ENCODE data around the gene THOC3. TPM values are rescaled to one million over a fixed set of nuclear protein-coding genes. Genes with fewer than 3 reads are reported as not detected.
"Not testable (repeated sequence)": the region's sequence is repeated elsewhere in the genome, so short reads cannot be mapped to it uniquely, and the experiment has no call there.

THOC3 gene
- total RNA-seq, 4 donors from 2014 or later, result 53.6 to 70.2 (median 64.7) TPM

- no peak for DNase-seq
- intact Hi-C loops (cut with DNase I), result no loop called here
- no peak overlapping the region for H3K4me3 ChIP-seq (replicated peaks in 1 of 3)
- H3K36me3 ChIP-seq, result no peaks in the 10 kb centered on the region
- no peaks in the 10 kb centered on the region for H3K9me3 ChIP-seq
- H3K27ac ChIP-seq, result no peak overlapping the region
- 92 to 96% methylated on average over 3 of the region's 3 CpGs for WGBS, 2 donors
- TF ChIP-seq POLR2A (IDR thresholded peaks at IDR 0.05) (no peak), CTCF (IDR thresholded peaks at IDR 0.05) (no peak)
- no peaks in the 10 kb centered on the region for H3K27me3 ChIP-seq
- no peaks in the 10 kb centered on the region for H3K4me1 ChIP-seq
Measured at GRCh38 chr5:175922192-175922885, 45.8 kb downstream of the THOC3 start.

GRCh38 chr5:175921061-175921730, 46.9 kb downstream of the THOC3 start:
- DNase-seq, result no peak
- 93 to 94% methylated on average over 9 of the region's 9 CpGs for WGBS, 2 donors
- intact Hi-C loops (cut with DNase I), result no loop called here

DNA sequence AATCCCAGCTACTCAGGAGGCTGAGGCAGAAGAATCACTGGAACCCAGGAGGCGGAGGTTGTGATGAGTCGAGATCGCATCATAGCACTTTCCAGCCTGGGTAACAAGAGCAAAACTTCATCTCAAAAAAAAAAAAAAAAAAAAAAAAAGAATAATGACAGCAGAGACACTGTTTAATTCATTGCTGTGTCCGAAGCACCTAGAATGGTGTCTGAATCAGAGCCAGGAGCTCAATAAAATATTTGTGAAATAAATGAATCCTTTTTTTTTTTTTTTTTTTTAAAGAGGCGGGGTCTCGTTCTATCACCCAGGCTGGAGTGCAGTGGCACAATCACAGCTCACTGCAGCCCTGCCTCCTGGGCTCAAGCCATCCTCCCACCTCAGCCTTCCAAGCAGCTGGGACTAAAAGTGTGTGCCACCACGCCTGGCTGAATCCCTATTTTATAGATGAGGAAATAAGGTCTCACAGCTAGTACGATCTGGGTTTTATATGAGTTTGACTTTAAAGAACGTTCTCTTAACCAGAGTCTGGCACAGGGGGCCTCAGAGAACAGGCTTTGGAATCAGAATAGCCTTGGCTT, 47.8 kb downstream of the THOC3 start:
- TF ChIP-seq CTCF (IDR thresholded peaks at IDR 0.05), result no peak
- no peak for TF ChIP-seq POLR2A (IDR thresholded peaks at IDR 0.05)
- WGBS, 2 donors, result 87 to 93% methylated on average over 9 of the region's 9 CpGs
- intact Hi-C loops (cut with DNase I), result no loop called here
- Histone ChIP-seq H3K9me3 (no peaks in the 10 kb centered on the region), H3K27me3 (no peaks in the 10 kb centered on the region), H3K36me3 (no peaks in the 10 kb centered on the region), H3K27ac (no peak overlapping the region), H3K4me3 (replicated peaks in 1 of 3) (no peak overlapping the region), H3K4me1 (no peaks in the 10 kb centered on the region)
- DNase-seq, result no peak

More at GRCh38 chr5:175921061-175921730, 46.9 kb downstream of the THOC3 start:
- H3K27ac ChIP-seq, result no peak overlapping the region
- no peak overlapping the region for H3K4me3 ChIP-seq (replicated peaks in 1 of 3)
- TF ChIP-seq CTCF (IDR thresholded peaks at IDR 0.05) (no peak), POLR2A (IDR thresholded peaks at IDR 0.05) (no peak)
- H3K27me3 ChIP-seq, result no peaks in the 10 kb centered on the region
- no peaks in the 10 kb centered on the region for H3K9me3 ChIP-seq
- H3K4me1 ChIP-seq, result no peaks in the 10 kb centered on the region
- no peaks in the 10 kb centered on the region for H3K36me3 ChIP-seq

- DNase-seq; H3K4me1 ChIP-seq; H3K36me3 ChIP-seq; H3K4me3 ChIP-seq (replicated peaks in 1 of 3); H3K27me3 ChIP-seq; H3K27ac ChIP-seq; intact Hi-C loops (cut with DNase I); H3K9me3 ChIP-seq: not testable (repeated sequence)
- 51 to 73% methylated on average over 4 to 7 of the region's 7 CpGs for WGBS, 2 donors
Measured at GRCh38 chr5:175915066-175916037, 52.8 kb downstream of the THOC3 start.

DNA sequence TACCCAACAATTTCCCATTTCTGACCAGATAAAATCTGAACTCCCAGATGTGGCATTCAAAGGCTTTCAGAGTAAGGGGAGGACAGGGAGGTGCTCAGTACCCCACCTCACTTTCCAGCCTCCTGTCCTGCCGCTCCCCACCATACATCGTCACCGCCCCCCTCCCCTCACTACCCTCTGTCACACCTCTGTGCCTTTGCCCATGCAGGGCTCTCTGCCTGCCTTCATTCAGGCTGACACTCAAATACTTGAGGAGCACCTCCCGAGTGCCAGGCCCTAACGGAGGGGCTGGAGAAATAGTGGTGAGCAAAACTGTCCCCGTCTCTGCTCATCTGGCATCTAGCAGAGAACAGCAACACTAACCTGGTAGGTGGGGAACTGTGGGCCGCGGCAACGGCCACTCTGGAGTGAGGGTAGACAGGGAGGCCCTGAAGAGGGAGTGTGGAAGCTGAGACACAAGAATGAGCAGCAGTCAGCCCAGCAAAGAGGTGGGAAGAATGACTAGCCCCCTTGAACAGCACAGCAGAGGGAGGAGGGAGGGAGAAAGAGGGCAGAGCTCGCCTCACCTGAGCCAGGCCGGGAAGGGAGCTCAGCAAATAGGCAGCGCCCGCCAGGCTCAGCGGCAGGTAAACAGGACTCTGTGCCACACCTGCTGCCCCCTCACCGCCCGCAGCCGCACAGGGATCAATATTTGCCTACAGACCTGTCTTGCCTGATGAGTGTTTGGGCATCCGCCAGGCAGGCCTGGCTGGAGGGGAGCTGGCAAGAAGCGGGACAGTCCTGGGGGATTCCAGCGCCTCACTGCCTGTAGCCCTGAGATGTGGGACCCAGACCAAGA, 54.1 kb downstream of the THOC3 start:
- H3K4me3 ChIP-seq (replicated peaks in 1 of 3); intact Hi-C loops (cut with DNase I); H3K9me3 ChIP-seq: not testable (repeated sequence)

GRCh38 chr5:175910072-175910471, 58.0 kb downstream of the THOC3 start:
- WGBS, 2 donors, result 78 to 83% methylated on average over 9 to 11 of the region's 12 CpGs
- intact Hi-C loops (cut with DNase I); DNase-seq; H3K27me3 ChIP-seq; H3K4me3 ChIP-seq (replicated peaks in 1 of 3); H3K27ac ChIP-seq; H3K36me3 ChIP-seq; H3K9me3 ChIP-seq; H3K4me1 ChIP-seq: not testable (repeated sequence)

More for the DNA sequence above, 54.1 kb downstream of the THOC3 start:
- 41 to 70% methylated on average over 3 to 6 of the region's 20 CpGs for WGBS, 2 donors
- H3K4me1 ChIP-seq, H3K36me3 ChIP-seq, DNase-seq, H3K27me3 ChIP-seq, H3K27ac ChIP-seq: not testable (repeated sequence)
